ENCODE results near the gene NACC2. TPM values are rescaled to one million over a fixed set of nuclear protein-coding genes. Genes with fewer than 3 reads are reported as not detected.

NACC2 gene
- total RNA-seq, 1 donor from 2014 or later: 3.9 TPM

DNA sequence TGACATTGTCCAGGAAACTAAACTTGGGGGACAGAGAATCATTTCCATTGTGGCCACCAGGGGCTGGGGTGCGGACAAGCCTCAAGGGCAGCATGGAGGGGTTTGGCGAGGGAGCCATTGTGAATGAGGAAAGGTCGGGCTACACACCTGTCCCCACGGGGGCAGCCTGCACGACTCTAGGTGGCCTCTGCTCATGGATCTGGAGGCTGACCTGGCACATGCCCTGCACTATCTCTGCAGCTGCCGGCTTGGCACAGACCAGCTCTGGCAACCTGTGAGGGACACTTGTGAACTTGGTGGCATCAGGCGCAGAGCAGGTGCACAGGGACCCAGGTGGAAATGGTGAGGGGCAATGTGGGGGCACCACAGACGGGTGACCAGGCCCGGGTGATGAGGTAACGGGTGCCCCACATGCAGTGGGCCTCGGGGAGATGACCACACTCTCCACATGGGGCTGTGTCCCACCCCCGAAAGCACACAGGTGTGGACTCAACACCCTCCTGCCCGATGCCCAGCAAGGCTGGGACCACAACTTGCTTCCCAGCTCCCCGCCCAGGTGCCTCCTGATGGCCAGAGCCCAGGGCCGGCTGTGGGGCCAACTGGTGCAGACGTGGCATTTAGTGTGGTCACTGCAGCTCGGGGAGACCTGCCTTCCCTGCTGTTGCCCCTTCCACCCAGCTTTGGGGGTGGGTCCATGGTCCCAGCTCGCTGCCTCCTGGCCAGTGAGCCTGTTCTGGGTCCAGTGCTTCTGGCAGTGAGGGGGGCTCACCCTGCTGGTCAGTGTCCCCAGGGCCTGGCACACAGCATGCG, 73.0 kb downstream of the NACC2 start:
- H3K4me1 Mint-ChIP-seq (ENCODE audit: low read depth, unreplicated experiment): peaks cover 2% of the 10 kb centered on the region
- H3K36me3 Mint-ChIP-seq (ENCODE audit: unreplicated experiment): peaks cover 5% of the 10 kb centered on the region
- DNase-seq: no peak
- peaks cover 13% of the 10 kb centered on the region for H3K27me3 Mint-ChIP-seq (ENCODE audit: unreplicated experiment)
- H3K9me3 Mint-ChIP-seq (ENCODE audit: unreplicated experiment): peaks cover 5% of the 10 kb centered on the region
- H3K27ac Mint-ChIP-seq (ENCODE audit: unreplicated experiment): no peak overlapping the region
- TF ChIP-seq, protein P1, sequence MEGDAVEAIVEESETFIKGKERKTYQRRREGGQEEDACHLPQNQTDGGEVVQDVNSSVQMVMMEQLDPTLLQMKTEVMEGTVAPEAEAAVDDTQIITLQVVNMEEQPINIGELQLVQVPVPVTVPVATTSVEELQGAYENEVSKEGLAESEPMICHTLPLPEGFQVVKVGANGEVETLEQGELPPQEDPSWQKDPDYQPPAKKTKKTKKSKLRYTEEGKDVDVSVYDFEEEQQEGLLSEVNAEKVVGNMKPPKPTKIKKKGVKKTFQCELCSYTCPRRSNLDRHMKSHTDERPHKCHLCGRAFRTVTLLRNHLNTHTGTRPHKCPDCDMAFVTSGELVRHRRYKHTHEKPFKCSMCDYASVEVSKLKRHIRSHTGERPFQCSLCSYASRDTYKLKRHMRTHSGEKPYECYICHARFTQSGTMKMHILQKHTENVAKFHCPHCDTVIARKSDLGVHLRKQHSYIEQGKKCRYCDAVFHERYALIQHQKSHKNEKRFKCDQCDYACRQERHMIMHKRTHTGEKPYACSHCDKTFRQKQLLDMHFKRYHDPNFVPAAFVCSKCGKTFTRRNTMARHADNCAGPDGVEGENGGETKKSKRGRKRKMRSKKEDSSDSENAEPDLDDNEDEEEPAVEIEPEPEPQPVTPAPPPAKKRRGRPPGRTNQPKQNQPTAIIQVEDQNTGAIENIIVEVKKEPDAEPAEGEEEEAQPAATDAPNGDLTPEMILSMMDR (IDR thresholded peaks at IDR 0.05; ENCODE audit: partially characterized antibody, unreplicated experiment): peak; percentile 18
- H3K4me3 Mint-ChIP-seq (ENCODE audit: unreplicated experiment): peak overlapping the region; percentile 28

DNA sequence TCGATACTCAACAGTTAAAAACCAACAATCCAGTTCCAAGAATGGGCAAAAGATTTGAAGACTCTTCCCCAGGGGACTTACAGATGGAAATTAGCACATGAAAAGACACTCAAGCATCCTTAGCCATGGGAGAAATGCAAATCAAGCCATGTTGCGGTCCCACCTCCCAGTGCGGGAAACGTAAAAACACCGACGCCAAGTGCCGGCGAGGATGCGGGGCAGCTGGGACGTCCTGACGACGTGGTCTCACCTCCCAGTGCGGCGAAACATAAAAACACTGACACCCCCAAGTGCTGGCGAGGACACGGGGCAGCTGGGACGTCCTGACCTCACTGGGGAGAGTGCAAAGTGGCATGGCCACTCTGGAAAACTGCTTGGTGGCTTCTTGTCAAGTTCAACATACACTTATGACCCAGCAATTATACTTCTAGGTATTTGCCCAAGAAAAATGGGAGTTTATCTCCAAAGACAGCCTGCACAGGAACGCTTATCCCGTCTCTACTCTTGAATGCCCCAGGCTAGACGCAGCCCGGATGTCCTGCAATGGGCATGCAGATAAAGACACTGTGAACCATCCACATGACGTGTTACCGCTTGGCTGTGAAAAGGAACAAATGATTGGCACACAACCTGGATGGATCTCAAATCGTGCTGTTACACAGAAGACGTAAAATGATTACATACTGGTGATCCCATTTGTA, 73.8 kb downstream of the NACC2 start:
- Mint-ChIP-seq H3K27me3 (ENCODE audit: unreplicated experiment) (peaks cover 13% of the 10 kb centered on the region), H3K27ac (ENCODE audit: unreplicated experiment) (no peak overlapping the region), H3K36me3 (ENCODE audit: unreplicated experiment) (peaks cover 5% of the 10 kb centered on the region), H3K4me1 (ENCODE audit: low read depth, unreplicated experiment) (peaks cover 5% of the 10 kb centered on the region), H3K4me3 (ENCODE audit: unreplicated experiment) (peak overlapping the region; percentile 28), H3K9me3 (ENCODE audit: unreplicated experiment) (peaks cover 5% of the 10 kb centered on the region)
- no peak for DNase-seq
- TF ChIP-seq, protein P1 (IDR thresholded peaks at IDR 0.05; ENCODE audit: partially characterized antibody, unreplicated experiment): no peak

- TF ChIP-seq, protein P1 (IDR thresholded peaks at IDR 0.05; ENCODE audit: partially characterized antibody, unreplicated experiment): no peak
- peaks cover 13% of the 10 kb centered on the region for H3K27me3 Mint-ChIP-seq (ENCODE audit: unreplicated experiment)
- H3K4me3 Mint-ChIP-seq (ENCODE audit: unreplicated experiment): no peak overlapping the region
- no peak for DNase-seq
- peaks cover 5% of the 10 kb centered on the region for H3K36me3 Mint-ChIP-seq (ENCODE audit: unreplicated experiment)
- H3K9me3 Mint-ChIP-seq (ENCODE audit: unreplicated experiment): peaks cover 5% of the 10 kb centered on the region
- peaks cover 5% of the 10 kb centered on the region for H3K4me1 Mint-ChIP-seq (ENCODE audit: low read depth, unreplicated experiment)
- no peak overlapping the region for H3K27ac Mint-ChIP-seq (ENCODE audit: unreplicated experiment)
These were observed 74.4 kb downstream of the NACC2 start for GRCh38 chr9:136020671-136021070.

DNA sequence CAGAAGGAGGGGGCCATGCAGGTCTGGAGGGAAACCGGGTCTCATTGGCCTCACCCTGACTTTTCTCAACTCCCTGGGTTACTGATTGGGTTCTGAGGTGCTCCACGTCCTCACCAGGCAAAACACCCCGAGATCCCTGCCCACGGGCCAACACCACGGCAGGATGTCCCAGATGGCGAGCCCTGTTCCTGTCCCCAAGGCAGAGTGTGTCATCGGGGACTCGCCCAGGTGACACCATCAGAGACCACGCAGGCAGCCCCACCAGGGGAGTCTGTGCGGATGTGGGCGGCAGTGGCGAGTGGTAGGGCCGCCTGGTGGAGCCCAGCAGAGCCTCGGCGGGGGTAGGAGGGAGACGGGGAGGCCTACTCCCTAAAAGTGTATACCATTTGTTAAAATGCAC, 74.9 kb downstream of the NACC2 start:
- Mint-ChIP-seq H3K27ac (ENCODE audit: unreplicated experiment) (no peak overlapping the region), H3K27me3 (ENCODE audit: unreplicated experiment) (peaks cover 13% of the 10 kb centered on the region), H3K9me3 (ENCODE audit: unreplicated experiment) (peaks cover 5% of the 10 kb centered on the region), H3K4me3 (ENCODE audit: unreplicated experiment) (no peak overlapping the region), H3K4me1 (ENCODE audit: low read depth, unreplicated experiment) (peaks cover 5% of the 10 kb centered on the region), H3K36me3 (ENCODE audit: unreplicated experiment) (peaks cover 5% of the 10 kb centered on the region)
- no peak for DNase-seq
- TF ChIP-seq, protein P1 (IDR thresholded peaks at IDR 0.05; ENCODE audit: partially characterized antibody, unreplicated experiment): no peak

- Mint-ChIP-seq H3K9me3 (ENCODE audit: unreplicated experiment) (peaks cover 5% of the 10 kb centered on the region), H3K36me3 (ENCODE audit: unreplicated experiment) (peaks cover 5% of the 10 kb centered on the region), H3K4me1 (ENCODE audit: low read depth, unreplicated experiment) (peaks cover 5% of the 10 kb centered on the region), H3K27me3 (ENCODE audit: unreplicated experiment) (peaks cover 14% of the 10 kb centered on the region), H3K4me3 (ENCODE audit: unreplicated experiment) (no peak overlapping the region), H3K27ac (ENCODE audit: unreplicated experiment) (no peak overlapping the region)
- TF ChIP-seq, protein P1 (IDR thresholded peaks at IDR 0.05; ENCODE audit: partially characterized antibody, unreplicated experiment): no peak
- no peak for DNase-seq
These were observed 75.4 kb downstream of the NACC2 start for GRCh38 chr9:136019681-136020060.
